Ammon's horn (tissue), 1 donor: Measurements from ENCODE around the gene BBS9.
"Not testable (repeated sequence)": the region's sequence is repeated elsewhere in the genome, so short reads cannot be mapped to it uniquely, and the experiment has no call there.

Experiments
- DNase-seq: peaks from one replicate; pipeline ENCODE4 v3.0.0-alpha.2; 2016; ENCODE audit warnings: low spot score

The BBS9 gene

DNA sequence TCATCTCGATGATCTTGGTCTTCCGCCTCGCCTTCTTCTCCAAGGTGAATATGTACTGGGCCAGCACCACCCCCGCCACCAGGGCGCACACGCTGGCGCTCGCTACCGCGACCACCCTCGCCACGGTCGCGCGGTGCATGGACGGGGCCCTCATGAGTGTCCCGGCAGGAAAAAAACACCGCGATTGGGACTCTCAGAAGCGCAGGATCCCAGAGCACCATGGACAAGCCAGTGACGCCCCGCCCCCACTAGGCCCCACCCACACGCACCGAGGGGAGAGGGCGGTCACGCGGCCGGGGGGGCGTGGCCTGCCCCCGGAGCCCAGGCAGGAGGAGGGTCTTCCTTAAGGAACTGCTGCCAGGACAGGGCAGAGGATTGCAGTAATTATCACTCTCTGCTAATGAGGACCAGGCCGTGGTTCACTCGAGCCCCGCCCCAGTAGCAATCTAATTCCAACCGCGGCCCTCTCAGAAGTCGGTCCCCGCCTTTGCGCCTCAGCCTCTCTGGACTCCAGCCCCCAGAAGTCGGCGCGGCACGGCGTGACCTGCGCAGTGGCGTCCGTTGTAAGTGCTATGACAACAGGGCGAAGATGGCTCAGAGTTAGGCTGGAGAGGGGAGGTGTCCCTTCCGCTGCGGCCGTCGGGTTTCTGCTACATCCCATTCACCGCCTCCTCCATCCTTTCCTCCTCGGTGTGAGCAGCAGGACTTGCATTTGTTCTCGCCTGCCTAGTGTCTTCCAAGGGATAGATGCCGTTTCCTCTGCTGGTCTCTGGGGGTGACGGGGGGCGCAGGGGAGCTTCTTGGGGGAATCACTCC, at the start of gene BBS9:
Gene BBS9, plus strand, starts transcription at position 575 of the 816 bp plus-strand sequence. CDS start 16,689 bp downstream, outside the sequence.
- peak; percentile 98 for DNase-seq

DNA sequence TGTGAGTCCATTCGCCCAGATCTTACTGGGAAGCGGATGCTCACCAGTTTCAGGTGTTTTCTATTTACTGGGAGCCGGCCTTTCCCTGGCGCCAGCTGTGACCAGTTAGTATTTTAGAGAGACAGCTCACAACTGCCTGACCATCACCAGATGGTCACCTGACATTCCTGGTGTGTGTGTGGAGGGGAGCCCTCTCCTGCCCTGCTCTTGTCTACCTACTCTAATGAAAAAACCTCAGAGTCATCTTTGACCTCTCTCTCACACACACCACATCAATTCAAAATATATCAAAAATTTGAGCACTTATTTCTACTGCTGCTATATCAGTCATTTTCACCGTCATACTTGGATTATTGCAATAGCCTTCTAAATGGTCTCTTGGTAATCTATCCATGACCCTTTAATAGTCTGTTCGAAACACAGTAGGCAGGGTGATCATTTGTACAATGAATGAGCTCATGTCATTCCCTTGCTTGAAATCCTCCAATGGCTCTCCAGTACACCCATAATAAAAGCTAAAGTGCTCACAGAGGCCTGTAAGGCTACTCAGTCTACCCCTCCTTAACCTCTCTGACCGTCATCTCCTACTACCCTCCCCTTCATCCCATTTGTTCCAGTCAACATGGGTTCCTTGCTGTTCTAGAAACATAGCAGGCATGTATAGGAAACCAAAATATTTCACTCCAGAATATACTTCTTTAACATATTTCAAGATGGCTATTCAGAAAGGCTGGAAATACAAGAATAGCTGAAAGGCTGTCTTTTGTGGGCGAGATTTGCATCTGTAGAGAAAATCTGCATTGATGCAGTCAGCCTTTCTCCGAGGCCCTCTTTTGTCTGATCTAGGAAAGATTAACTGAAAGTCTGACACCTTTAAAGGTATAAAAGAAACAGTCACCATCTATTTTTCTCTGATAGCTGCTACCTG, 49.3 kb upstream of the BBS9 start:
- DNase-seq = no peak

DNA sequence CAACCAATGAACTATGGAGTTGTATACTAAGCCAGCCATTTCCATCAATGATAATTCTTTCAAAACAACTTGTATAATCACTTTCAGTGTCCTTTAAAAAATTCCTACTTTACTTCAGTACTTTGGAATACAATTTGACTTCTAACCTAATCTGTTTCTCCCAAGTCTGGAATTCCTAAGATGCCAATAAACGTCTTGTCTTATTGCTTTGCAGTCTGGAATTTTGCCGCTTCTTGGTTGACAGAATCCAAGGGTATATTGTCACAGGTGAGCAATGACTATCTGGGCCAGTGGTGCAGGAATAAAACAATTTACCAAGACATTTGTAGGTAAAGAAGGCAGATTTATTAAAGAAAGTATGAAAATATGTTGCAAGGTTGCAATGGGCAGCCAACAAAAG, 42.0 kb upstream of the BBS9 start:
- DNase-seq = no peak

DNA sequence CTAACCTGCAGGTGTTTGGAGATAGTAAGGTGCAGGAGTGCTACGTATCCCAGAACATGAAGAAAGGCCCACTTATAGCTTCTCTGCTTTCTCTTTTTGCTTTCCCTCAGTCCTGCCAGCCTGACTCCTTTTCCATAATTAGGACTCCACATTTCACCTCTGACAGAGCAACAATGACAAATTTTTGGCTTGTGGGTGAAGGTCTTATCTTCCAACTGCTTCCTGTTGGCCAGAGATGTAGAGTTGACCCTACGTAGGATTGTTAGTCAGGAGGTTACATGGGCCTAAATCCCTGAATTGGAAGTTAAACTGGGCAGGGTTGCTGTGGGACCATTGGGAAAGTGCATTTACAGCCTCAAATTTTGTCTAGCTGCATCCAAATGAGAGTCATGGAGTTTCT, 41.5 kb upstream of the BBS9 start:
- no peak for DNase-seq

DNA sequence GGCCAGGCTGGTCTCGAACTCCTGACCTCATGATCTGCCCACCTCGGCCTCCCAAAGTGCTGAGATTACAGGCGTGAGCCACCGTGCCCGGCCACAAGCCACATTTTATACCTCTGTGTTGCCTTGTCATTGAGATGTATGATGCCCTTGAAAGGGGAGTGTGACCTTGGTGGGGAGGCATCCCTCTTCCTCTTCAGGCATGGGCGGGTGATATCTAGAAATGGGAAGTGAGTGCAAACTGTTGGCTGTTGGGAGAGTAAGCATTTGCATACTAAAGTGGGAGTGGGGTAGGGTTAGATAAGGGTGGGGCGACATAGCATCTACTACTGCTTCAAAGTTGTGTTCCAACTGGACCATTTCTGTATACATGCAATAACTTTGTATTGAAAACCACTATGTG, 40.2 kb upstream of the BBS9 start:
- DNase-seq = no peak

DNA sequence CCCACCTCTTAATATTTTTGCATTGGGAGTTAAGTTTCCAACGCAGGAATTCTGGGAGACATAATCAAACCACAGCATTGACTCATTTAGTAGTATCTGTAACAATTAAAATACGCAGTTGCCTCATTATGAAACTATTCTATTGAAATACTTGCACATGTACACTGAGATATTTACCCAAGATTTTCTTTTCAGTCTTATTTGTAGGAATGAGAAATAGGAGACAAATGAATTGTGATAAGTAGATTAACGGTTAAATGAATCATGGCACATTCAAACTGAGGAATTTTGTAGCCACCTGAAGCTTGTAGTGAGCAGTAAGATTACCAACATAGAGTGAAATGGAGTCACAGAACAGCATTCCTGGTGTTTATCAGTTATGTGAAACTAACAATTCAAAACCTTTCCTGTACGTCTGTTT, 38.2 kb upstream of the BBS9 start:
- DNase-seq = no peak

DNA sequence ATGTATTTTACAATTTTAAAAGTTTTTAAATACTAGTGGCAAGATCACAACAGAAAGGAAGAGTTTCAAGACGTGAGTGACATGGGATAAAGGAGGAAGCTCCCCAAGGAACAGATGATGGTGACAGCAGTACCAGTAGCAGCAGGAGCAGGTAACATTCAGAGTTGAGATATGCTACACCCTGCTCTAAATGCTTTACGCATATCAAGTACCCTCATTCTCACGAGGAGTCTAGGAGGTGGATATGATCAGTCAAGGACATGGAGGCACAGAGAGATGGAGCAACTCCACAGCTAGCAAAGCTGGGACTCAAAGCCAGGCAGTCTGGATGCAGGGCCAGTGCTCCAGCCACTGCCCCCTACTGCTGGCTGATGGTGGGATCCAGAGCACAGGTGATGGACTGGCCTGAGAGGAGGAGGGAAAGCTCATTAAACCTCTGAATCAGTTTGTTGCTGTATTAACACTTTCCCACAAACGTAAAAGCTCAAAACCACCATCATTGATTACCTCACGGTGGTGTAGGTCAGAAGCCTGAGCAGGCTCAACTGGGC, 37.6 kb upstream of the BBS9 start:
- DNase-seq = no peak

DNA sequence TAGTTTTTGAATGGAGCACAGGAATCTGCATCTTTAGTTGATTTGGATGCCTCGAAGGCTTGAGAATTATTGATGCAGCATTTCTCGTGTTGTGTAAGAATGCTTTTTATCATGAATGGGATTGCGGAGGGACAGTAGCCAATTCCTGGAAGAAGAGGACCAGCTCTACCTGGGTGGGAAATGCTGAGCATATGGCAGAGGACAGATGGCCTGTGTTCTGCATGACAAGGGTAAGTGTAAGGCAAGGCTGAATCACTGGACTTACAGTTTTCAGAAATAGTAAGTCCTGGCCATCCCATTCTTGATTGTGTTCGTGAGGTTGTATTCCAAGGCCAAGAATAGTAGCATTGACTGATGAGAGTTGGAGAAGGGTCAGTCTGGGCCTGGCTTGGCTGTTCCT, 36.1 kb upstream of the BBS9 start:
- no peak for DNase-seq

DNA sequence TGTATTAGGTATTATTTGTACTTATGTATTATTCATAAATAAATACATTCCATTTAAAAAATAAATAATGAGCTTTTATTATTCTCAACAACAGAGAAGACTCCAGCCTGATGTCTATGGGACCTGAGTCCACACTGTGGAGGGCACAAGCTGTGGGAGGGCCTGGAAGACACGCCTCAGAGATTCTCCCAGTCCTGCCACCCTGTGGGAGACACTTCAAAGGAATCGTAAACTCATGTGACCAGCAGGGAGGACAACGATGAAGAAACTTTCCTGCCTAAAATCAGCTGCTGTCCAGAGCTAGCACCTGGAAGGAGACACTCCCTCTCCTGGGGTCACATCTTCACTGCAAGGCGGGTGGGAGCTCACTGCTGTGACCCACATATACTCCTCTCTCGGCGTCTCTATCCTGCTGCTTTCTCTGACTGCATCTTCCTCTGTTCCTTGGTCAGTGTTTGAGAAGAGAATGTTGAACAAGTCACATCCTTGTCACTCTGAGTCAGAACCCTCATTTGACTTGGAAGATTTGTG, 34.6 kb upstream of the BBS9 start:
- not testable (repeated sequence) for DNase-seq

DNA sequence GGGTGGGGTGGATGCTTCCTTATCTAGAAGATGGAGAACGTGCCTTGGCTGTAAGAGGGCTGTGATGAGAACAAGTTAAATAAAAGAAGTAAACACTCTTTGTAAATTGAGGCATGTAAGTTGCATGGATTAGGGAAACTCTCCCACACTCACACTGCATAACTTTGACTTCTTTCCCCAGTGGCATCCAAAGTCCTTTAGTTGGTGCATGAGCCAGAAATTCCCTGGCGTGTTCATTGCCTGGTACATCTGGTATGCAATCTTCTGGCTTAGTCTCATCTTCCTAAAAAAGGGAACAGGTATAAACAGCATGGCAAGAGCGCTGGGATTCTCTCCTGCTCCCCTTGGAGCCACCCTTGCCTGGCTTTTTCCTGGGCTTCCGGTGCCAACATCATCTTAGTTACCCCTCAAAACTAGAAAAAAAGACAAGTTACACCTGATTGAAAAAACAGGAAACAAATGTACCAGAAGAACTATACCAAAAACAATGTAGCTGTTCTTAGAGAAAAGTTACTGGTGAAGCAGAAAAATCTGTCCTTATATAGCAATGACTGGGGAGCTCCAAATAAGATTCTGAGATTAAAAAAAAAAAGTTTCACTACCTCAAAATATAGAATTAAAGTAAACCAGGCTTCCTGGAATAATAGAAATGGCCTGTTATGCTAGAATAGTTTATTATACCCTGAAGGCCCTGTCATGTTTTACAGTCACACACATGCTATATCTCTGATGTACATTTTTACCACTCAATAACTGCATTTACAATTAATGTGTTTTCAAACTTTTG, 30.0 kb upstream of the BBS9 start:
- no peak for DNase-seq

DNA sequence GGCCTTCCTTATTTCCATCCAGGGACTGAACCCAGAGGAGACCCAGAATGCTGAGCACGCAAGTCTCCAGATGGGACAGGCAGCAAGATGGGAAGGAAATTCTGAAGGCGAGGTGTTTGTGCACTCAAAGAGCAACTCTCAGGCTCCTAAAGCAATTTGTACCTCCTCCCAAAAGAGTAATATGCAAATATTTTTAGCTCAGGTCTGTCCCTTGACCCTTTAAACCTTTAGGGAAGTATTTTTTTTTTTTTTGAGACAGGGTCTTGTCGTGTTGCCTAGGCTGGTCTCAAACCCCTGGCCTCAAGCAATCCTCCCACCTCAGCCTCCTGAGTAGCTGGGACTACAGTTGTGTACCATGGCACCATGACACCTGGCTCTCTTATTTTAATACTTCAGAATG, 28.6 kb upstream of the BBS9 start:
- no peak for DNase-seq

DNA sequence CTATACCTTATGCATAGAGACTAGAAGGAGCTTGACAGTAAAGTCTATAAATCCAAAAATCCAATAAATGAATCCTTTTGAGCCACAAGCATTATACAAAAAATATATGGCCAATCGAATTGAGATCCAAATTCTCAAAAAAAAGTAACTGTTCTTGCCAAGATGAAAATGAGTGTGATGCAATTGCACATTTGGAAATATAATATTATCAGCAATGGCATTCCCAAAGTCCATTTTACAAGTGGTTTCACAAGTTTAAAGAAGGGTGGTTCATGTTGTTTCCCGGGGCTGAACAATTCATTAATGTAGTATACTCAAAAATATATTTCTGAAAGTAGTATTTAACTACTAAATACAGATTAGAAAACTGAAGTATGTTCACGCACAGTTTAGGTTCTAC, 27.5 kb upstream of the BBS9 start:
- DNase-seq = no peak

DNA sequence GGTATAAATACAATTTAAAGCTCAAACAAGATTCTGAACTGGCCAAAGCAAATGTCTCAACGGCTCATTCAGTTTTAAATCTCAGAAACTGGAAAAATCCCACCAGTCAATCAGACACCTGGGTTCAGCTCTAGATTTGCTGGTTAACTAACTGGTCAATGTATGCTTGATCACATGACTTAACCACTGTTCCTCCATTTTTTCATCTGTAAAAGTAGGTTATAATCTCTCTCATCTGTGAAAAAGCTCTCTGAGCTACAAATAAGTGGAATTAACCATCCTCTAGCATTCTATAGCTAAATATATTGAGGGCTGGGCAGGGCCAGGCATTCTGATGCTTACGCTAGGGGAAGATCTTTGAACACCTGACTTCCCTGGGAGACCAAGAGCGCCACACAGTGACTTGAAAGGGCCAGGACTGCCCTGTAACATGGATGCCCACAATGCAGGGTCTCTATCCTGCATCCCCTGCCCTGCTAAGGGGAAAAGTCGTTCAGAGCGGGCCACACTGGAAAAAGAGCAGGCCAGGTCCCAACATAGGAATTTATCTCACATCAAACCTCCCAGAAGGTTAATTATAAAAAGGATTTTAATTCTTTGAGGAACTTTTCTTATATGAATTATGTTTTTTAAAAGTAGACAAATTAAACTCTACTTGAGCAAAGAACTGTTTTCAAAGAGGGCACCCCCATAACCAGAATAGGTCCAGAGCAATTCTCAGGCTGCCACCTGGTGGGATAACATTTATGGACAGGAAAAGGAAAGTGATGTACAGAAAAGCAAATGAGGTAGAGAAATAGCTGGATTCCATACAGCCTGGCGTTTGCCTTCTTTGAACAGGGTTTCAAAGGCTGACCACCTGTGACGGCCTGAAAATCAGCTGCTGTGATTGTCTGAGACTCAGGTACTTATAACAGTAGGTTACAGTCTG, 22.0 kb upstream of the BBS9 start:
- peak; percentile 20 for DNase-seq

DNA sequence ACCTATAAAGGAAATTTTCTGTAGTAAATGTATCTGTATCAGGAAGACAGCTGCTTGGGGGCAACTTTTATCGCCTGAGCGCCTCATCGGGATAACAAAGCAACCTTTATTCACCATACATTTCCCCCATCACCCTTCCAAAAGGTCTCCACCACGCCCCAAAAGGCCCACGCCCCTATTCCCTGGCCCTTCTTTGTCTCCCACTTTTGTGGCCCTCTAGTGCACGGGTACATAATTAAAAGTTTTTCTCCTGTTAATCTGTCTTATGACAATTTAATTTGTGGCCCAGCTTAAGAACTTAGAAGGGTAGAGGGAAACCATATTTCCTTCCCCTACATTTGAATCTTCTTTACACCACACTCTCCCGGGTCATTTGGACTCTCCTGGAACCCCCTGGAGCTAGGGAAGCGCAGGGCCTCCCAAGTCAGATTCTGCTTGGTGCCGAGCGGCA, 20.8 kb upstream of the BBS9 start:
- DNase-seq = no peak

DNA sequence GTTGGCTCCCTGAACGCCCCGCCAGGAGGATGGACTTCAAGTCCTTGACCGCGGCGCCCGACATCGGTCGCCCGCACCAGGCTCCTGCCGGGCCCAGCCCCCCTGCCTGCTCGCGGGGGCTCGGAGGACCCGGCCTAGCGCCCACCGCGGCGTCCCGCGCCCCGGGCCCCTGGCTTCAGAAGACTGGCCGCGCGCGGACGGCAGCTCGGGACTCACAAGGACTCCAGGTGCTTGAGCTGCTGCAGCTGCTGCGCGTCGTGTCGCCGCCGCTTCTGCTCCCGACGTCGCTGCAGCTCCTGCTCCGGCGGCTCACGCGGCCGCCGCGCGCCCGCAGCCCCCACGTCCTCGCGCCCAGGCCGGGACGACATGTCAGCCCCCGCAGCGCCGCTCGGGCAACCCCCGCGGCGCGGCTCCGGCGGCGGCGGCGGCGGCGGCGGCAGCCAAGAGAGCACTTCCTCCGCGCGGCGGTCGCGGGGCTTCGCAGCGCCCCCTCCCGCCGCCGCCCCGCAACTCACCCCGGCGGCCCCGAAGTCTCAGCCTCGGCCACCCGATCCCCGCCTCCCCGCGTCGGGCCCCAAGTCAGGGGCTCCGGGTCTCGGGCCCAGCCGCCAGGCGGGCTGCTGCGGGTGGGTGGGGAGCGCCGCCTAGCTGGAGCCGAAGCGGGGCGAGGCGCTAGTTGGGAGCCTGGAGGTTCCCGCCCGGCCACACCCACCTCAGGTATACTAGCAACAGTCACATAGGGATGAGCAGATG, 20.2 kb upstream of the BBS9 start, which contains the start of gene RP9:
Gene RP9, minus strand, starts transcription at position 400 of the 753 bp plus-strand sequence. Its CDS starts 32 bp downstream, at position 368.
- DNase-seq = peak; percentile 64

DNA sequence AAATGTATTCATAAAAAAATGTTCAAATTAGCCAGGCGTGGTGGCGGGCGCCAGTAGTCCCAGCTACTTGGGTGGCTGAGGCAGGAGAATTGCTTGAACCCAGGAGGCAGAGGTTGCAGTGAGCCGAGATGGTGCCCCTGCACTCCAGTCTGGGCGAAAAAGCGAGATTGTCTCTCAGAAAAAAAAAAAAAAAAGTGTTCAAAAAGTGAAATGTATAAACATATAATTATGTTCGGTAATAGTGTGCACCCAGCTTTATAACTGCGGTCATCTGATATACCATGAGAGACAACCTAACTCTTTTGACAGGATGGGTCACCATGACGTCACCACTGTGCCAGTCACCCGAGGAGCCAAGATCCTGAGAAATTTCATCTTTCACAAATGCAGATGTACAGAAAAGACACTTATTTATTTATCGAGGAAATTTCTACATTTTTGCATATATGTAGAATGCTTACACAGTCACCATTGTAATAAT, 19.6 kb upstream of the BBS9 start:
- peak; percentile 34 for DNase-seq

DNA sequence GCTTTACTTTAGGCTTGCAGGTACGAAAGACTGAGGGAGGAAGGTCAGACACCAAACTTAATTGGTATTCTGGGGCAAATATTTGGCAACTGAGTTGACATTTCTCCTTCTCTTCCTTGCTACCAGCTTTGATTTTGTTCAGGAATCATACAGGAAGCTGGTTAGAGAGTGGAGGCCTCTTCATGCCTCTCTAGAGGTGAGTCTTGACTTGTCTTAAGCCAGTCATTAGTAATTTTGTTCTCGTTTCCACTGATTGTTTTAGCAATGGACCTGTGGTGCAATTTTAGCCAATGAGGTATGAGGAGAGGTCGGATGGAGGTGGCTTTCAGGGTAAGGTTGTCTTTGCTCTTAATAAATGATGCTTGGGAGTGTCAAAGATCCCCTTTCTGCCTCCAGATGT, 17.8 kb upstream of the BBS9 start:
- no peak for DNase-seq

DNA sequence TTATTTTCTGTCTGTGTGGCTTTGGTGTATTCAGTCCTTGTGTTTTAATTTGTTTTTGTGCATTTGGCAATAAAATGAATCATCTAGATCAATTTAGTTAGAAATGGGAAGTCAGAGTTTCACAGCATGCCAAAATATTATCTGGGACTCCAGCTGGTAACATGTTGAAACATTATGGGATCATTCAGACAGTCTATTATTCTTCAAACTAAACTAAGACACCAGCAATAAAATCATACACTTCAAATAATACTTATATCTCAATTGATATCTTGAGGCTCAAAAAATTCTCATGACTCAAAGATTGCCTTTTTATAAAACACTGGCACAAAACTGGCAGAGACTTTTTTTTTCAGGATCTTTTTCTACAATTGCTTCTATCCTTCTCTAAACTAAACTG, 14.4 kb upstream of the BBS9 start:
- DNase-seq = peak; percentile 24

DNA sequence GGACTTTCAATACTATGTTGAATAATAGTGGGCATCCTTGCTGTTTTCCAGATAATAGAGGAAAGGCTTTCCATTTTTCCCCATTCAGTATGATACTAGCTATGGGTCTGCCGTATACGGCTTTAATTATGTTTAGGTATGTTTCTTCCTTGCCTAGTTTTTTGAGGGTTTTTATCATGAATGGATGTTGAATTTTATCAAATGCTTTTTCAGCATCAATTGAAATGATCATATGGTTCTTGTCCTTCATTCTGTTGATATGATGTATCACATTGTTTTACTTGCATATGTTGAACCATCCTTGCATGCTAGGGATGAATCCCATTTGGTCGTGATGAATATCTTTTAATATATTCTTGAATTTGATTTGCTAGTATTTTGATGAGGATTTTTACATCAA, 11.0 kb upstream of the BBS9 start:
- DNase-seq = no peak
